Measurements from ENCODE around the gene BTRC.
A peak's percentile ranks its signal among the peaks of the same experiment; 100 is the strongest.

Gene BTRC

DNA sequence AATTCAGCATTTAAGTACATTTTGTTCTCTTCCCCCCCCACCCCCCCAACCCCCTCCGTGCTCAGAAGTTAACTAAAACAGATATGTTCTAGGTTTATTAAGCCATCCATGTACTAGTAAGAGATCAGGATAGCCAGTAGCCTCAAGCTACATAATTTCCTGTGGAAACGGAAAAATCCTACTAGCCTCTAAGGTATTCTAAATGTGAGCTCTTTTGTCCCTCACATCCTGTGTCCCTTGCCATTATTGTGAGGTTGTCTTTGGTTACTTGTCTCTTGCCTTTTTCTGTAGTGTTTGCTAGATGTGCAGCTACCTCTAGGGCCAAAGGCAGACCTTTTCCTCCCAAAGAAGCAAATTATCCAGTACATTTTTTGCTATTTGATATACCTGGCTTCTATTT is 92.1 kb downstream of the BTRC start:
- DNase-seq (ENCODE audit: low read depth) = no peak

DNA sequence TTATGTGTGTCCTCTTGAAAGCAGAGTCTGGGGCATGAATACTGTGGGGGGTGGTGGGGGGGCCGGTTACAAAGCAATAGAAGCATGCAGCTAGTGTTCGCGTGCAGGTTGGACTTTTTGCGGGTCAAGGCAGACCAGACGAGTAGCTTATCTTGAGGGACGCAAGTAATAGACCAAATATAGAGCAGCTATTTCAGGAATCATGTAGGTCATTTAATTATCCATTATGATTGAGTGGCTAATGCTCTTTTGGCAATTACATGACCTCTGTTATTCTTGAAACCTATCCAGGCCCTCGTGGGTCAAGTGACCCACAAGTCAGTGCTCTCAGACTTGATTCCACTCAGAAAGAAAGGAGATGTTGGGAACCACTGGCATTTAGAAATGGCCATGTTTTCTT is 93.0 kb downstream of the BTRC start:
- DNase-seq (ENCODE audit: low read depth) = no peak

DNA sequence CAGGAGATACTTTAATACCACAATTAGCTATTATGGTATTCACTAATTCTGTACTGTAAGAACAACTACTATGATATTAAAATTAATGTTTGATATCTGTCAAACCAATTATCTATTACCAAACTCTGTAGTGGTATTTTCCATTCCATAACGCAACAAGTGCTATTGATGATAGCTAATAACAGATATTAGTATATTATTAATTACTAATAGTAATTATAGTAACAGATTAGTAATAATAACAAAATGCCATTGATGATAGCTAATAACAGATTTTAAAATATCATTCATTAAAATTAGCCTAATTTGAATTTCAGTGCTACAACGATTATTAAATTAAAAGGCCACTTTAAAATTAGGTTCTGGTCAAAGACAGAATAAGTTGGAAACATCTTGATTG is 93.5 kb downstream of the BTRC start:
- no peak for DNase-seq (ENCODE audit: low read depth)

- DNase-seq (ENCODE audit: low read depth) = no peak
Measured at GRCh38 chr10:101450277-101451080, 96.5 kb downstream of the BTRC start.

- no peak for DNase-seq (ENCODE audit: low read depth)
Measured at GRCh38 chr10:101451261-101451660, 97.3 kb downstream of the BTRC start.

DNA sequence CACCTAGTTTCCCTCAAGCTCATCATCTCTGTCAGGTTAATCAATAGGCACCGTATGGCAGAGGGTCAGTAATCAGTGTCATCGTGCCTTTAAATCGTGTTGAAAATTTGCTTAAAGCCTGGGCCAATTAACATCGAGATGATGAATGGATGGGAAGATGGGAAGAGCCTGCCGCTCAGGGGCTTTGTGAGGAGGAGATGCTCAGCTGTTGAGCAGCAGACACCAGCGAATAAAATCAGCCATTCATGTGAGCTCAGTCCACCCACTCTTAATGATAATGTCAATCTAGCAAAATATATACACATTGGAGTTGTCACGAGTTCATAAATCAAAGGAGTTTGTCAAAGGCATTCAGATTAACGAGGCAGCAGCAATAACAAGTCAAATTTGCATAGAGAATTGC is 97.7 kb downstream of the BTRC start:
- no peak for DNase-seq (ENCODE audit: low read depth)

GRCh38 chr10:101452176-101452575 is 98.2 kb downstream of the BTRC start:
- no peak for DNase-seq (ENCODE audit: low read depth)

DNA sequence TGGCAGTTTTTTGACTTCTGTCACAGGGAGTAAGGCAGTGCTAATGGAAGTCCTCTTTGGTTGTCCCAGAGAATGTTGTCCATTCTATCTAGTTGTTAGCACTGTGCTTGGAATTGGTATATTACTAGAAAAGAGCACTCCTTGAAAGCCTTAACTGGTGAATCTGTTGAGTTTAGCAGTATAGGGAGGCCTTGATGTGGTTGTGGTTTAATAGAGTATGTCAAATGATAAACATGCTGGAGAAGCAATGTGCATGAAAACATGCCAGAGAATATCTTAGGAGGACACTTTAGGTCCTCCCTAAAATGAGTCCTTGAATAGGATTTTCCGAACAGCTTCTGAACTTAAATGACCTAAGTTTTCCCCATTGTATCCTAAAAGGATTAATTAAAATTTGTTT is 98.6 kb downstream of the BTRC start:
- no peak for DNase-seq (ENCODE audit: low read depth)

GRCh38 chr10:101453318-101453717 is 99.4 kb downstream of the BTRC start:
- no peak for DNase-seq (ENCODE audit: low read depth)

- no peak for DNase-seq (ENCODE audit: low read depth)
Measured at GRCh38 chr10:101453791-101454718, 100.1 kb downstream of the BTRC start.

DNA sequence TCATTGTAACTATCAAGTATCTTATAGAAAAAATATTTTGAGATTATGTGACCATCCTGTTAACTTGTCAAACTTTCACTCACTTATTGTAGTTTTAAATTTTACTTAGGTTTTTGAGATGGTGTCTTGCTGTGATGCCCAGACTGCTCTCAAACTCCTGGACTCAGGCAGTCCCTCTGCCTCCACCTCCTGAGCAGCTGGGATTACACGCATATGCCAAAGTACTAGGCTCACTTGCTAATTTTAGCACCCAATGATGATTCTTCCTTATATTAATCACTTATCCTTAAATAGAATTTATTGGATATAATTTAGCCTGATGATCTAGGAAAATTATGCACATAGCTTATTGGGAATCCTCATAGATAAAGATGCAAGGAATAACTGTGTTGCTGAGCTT is 104.9 kb downstream of the BTRC start:
- no peak for DNase-seq (ENCODE audit: low read depth)

GRCh38 chr10:101464082-101464481 is 110.1 kb downstream of the BTRC start:
- DNase-seq (ENCODE audit: low read depth) = no peak

- no peak for DNase-seq (ENCODE audit: low read depth)
Measured at GRCh38 chr10:101464599-101464998, 110.6 kb downstream of the BTRC start.

DNA sequence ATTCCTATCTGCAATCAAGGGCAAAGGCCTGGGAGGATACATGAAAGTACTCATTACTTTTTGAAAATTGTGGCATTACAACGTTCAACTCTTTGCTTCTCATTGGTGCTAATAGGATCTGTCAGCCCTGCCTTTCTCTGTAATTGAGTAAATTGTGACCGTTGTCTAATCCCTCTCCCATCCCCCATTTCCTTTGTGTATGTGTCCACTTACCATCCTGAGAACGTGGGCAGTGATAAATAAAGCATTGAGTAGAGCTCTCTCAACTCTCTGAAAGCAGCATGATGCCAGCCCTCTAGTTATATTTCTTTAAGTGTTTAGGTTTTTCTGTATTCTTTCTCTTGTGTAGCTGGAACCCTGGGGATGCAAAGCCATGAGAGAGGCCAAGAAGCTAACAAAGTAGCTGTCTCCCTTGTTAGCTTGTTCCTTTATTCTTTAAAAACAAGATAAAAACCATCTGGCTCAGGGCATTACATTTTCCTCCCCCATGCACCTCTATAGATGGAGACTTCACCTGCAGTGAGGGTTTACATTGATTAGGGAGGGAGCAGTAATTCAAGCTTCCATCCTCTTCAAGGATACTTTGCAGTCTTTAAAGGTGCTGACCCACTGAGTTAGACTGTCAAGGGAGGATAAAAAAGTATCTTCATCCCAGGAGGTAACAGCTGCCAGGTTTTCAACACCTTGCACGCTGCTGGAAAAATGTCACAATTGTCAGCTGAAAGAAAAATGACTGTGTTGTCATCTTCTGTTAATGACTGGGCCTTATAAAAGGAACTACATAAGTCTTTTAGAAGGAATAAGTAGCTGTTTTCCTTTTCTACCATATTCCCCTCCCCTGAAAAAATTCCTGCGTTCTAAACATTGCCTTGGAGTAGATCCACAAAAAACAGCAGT is 112.3 kb downstream of the BTRC start:
- no peak for DNase-seq (ENCODE audit: low read depth)

GRCh38 chr10:101467286-101467770 is 113.4 kb downstream of the BTRC start:
- DNase-seq (ENCODE audit: low read depth) = peak; percentile 13

GRCh38 chr10:101468159-101468558 is 114.2 kb downstream of the BTRC start:
- no peak for DNase-seq (ENCODE audit: low read depth)

DNA sequence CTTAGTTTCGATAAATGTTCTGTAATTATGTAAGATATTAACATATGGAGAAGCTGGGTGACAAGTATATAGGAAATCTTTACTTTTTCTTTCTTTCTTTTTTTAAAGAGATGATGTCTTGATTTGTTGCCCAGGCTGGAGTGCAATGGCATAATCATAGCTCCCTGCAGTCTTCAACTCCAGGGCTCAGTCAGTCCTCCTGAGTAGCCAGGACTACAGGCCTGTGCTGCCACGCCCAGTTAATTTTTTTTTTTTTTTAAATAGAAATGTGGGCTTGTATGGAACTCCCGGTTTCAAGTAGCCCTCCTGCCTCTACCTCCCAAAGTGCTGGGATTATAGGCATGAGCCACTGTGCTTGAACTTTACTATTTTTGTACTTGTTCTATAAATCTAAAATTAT is 122.4 kb downstream of the BTRC start:
- DNase-seq (ENCODE audit: low read depth) = no peak

DNA sequence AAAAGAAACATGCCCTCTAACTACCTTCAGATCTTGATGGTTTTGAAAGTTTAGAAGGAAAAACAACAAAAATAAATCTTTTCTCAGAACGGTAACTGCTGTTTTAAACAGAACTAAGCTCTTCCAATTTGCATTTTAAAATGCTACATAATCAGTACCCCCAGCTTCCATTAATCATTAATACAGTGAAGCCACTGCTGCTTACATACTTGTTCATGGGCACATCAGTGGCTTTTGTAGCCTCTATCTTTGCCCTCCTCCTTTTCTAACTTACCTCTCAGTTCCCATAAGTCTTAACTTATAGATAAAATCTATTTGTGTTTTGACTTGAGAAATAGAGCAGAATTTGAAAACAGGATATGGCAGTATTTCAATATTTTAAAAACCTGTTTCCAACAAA is 125.0 kb downstream of the BTRC start:
- DNase-seq (ENCODE audit: low read depth) = no peak

DNA sequence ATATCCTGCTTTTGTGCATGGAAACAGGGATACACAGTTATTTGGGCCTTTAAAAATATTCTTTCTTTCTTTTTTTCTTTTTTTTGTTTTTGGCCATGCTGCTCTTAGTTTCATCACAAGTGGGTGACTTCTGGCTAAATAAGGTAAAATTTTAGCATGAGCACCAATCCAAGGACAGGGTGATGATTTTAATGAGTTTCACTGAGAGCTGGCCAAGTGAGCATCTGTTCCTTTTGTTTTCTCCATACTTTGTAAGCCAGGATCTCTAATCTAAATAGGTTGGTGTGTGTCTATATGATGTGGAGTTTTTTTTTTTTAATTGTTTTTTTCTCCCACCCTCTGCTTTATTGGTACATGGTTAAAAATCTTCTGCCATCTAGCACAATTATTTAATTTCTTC is 127.3 kb downstream of the BTRC start:
- DNase-seq (ENCODE audit: low read depth) = no peak

DNA sequence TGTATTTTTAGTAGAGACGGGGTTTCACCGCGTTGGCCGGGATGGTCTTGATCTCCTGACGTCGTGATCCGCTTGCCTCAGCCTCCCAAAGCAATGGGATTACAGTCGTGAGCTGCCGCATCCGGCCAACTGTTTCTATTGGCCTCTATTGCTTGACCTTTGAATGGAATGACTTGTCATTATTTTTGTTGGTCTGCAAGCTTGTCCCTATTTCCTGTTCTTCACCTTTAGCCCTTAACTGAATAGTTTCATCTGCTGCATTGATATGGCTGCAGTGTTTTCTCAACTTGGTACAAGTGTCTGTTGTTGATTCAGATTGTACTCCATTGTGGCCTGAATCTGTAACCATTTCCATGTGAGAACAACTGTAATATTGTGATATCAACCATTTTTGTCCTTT is 128.6 kb downstream of the BTRC start:
- DNase-seq (ENCODE audit: low read depth) = no peak

DNA sequence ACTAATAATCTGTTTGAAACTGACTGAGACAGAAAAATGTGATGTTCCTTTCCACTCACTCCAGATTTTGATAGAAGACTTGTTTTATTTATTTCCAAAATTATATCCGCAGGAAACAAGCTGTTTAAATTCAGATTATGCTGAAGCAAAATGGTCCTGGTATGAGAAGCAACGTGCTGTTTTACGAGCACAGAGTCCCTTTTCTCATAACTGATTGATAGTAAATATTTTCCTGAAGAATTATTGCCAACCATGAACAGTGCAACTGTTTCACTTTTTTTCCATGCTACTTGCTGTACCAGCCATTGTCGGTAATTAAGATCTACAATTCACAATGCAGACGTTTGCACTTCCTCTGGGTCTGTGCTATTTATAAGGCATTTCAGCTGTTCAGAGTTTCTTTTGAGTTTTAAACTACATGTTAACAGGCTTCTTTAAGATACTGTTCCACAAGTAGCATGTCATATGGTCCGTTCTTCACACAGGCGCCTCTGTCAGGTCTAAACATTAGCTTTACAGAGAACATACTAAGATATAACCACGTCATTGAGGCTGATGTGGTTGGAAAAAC is 130.3 kb downstream of the BTRC start:
- no peak for DNase-seq (ENCODE audit: low read depth)

DNA sequence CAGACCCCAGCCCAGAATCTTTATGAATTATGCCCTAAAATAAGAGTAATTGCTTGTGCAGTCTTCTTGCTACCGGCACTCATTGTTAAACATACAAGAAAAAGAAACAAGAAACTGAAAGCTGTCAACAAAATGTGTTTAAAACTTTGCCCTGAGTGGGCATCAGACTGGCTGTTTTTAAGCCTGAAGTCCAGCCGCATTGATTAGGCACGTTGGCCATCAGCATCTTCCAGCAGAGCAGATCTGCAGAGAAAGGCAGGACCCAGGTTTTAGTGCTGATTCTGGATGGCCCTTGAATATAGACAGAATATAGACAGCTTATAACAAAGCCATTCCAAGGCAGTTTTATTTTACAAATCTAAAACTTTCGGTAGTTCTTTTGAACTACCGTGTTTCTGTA is 131.2 kb downstream of the BTRC start:
- DNase-seq (ENCODE audit: low read depth) = no peak
